Measurements from ENCODE around the gene INPP5A.

DNA sequence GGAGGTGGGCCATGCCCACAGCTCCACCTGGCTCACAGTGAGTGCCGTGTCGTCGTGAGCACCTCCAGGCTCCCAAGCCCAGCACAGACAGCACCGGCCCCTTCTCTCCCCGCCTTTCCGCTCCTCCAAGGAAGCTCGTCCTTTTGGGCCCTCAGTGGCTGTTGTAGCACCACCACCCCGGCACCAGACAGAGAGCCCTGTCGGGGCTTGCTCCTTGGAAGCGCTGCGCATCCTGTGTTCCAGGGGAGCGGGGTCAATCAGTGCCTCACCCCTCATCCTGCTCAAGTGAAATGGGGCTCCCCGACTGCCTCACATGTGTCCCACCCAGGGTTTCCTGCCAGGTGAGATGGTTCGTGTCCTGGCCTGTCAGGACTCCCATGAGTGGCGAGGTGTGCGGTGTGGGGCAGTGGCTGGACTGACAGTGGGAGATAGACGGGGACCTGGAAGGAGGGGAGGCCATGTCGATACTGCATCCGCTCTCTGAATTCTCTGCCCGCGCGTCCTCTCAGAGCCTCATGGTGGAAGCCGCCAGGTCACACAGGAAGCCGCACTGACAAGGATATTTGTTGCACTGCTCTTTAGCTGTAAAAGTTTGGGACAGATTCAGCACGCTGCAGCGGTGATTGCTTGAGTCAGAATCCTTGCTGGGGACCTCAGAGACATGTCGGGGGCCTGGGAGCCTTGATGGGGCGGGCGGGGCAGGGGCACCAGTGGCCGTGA lies 107.1 kb downstream of the INPP5A start:
- TF ChIP-seq POLR2A (IDR thresholded peaks at IDR 0.05; ENCODE audit: low read length) = no peak
- TF ChIP-seq GATA1 (IDR thresholded peaks at IDR 0.05; ENCODE audit: low read depth, low read length) = no peak

Data from erythroblast (primary cell).